Measurements from ENCODE around the gene NXPE3. TPM values are rescaled to one million over a fixed set of nuclear protein-coding genes. Genes with fewer than 3 reads are reported as not detected.
A peak's percentile ranks its signal among the peaks of the same experiment; 100 is the strongest.

The NXPE3 gene
- total and polyA plus RNA-seq, 9 donors = 8.9 to 21.9 (median 19.2) TPM

DNA sequence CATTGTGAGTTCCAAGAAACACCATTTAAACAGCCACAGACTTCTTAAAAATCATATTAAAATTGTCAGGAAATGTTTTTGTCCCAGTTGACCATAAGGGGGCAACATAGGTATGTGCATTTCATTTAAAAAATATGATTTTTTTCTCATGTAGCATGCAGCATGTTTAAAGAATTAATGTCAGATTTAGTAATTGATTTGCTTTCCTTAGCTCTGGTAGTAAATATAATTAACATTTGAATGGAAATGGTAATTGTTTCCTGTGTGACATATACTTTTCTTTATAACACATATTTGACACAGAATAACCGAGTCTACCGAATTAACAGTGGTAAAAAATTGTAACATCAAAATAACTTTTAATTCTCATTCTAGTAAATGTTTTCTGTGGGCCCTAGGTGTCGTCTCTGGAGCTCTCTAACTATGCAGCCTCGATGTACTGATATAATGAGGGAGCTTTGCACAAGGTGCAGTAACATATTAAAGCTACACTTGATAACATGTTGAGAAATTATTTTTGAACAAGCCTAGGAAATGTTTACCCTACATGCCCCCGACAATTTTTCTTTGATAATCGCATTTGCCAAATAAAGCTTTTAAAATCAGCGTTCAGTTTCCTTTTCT lies 34.9 kb downstream of the NXPE3 start:
- DNase-seq = peak; percentile 57
- H3K27ac ChIP-seq (ENCODE audit: low read length) = no peak overlapping the region
- no peaks in the 10 kb centered on the region for H3K27me3 ChIP-seq (ENCODE audit: control insufficient read depth, insufficient read depth, low read length)
- no peaks in the 10 kb centered on the region for H3K4me1 ChIP-seq (ENCODE audit: control insufficient read depth, insufficient read depth, low read length)
- no peaks in the 10 kb centered on the region for H3K9me3 ChIP-seq (replicated peaks; ENCODE audit: control insufficient read depth, low read depth, low read length)
- H3K36me3 ChIP-seq (ENCODE audit: control insufficient read depth, insufficient read depth, low read length) = peaks cover 4% of the 10 kb centered on the region
- H3K4me3 ChIP-seq (ENCODE audit: low read length) = no peak overlapping the region
- whole genome bisulfite sequencing (ENCODE audit: insufficient coverage) = no CpG with 5 or more reads among the region's 7 CpGs

DNA sequence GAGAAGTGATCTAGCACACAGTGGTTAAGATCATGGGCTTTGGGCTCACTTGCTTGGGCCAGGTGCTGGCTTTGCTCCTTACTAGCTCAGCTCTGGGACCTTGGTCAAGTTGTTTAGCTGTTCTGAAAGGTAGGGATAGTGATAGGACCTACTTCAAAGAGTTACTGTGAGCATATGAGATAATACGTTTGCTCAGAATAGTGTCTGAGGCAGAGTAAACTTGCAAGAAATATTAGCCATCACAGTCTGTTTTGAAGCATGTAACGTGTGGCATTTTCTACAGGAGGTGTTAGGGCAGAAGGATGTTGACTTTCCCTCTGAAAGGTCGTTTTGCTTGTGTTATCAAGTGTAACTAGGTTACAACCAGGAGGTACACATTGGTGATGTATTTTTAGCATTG lies 35.8 kb downstream of the NXPE3 start:
- WGBS (ENCODE audit: insufficient coverage) = 75% methylated on average over 1 of the region's 3 CpGs
- Histone ChIP-seq H3K9me3 (replicated peaks; ENCODE audit: control insufficient read depth, low read depth, low read length) (no peaks in the 10 kb centered on the region), H3K27me3 (ENCODE audit: control insufficient read depth, insufficient read depth, low read length) (no peaks in the 10 kb centered on the region), H3K4me3 (ENCODE audit: low read length) (no peak overlapping the region), H3K27ac (ENCODE audit: low read length) (no peak overlapping the region), H3K4me1 (ENCODE audit: control insufficient read depth, insufficient read depth, low read length) (no peaks in the 10 kb centered on the region), H3K36me3 (ENCODE audit: control insufficient read depth, insufficient read depth, low read length) (peaks cover 4% of the 10 kb centered on the region)
- DNase-seq = no peak

DNA sequence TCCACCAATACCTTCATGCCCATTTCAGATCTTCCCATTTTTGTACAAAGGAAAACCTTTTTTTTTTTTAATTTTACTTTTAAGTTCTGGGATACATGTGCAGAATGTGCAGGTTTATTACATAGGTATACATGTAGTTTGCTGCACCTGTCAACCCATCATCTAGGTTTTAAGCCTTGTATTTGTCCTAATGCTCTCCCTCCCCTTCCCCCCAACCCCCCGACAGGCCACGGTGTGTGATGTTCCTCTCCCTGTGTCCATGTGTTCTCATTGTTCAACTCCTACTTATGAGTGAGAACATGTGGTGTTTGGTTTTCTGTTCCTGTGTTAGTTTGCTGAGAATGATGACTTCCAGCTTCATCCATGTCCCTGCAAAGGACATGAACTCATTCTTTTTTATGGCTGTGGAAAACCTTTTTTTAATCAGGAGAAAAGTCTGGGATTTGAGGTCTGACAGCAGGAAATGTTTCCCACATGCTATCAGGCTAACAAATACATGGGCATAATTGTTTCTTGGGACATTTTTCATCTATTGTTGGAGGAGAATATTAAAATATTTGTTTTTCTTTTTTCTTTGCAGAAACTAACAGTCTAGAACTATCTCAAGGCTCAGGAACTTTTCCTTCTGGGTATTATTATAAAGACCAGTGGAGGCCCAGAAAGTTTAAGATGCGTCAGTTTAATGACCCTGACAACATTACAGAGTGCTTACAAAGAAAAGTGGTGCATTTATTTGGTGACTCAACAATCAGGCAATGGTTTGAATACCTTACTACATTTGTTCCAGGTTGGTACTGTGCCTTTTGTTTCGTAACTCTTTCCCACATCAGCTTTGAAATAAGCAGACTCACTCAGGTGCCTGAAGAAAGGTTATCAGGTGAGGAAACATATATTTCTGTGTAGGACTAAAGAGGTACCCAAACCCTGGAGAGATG lies 37.5 kb downstream of the NXPE3 start:
- H3K4me1 ChIP-seq (ENCODE audit: control insufficient read depth, insufficient read depth, low read length) = no peaks in the 10 kb centered on the region
- no peaks in the 10 kb centered on the region for H3K9me3 ChIP-seq (replicated peaks; ENCODE audit: control insufficient read depth, low read depth, low read length)
- no peak overlapping the region for H3K4me3 ChIP-seq (ENCODE audit: low read length)
- no peak overlapping the region for H3K27ac ChIP-seq (ENCODE audit: low read length)
- peaks cover 8% of the 10 kb centered on the region for H3K36me3 ChIP-seq (ENCODE audit: control insufficient read depth, insufficient read depth, low read length)
- no peaks in the 10 kb centered on the region for H3K27me3 ChIP-seq (ENCODE audit: control insufficient read depth, insufficient read depth, low read length)
- no peak for DNase-seq
- WGBS (ENCODE audit: insufficient coverage) = 80% methylated on average over 1 of the region's 4 CpGs

DNA sequence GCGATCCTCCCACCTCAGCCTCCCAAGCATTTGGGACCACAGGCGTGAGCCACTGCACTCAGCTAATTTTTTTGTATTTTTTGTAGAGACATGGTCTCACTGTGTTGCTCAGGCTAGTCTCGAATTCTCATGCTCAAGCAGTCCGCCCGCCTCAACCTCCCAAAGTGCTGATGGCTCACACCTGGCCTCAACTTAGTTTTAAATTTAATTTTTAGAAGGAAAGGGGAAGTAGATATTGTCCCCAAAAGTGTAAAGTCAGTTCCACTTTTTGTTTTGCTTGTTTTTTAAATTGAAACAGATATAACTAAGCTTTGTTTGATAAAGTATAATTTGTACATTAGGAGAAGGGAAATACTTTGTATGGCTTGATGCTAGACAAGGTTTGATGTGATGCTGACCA lies 39.0 kb downstream of the NXPE3 start:
- Histone ChIP-seq H3K9me3 (replicated peaks; ENCODE audit: control insufficient read depth, low read depth, low read length) (no peaks in the 10 kb centered on the region), H3K27me3 (ENCODE audit: control insufficient read depth, insufficient read depth, low read length) (no peaks in the 10 kb centered on the region), H3K27ac (ENCODE audit: low read length) (no peak overlapping the region), H3K36me3 (ENCODE audit: control insufficient read depth, insufficient read depth, low read length) (peaks cover 11% of the 10 kb centered on the region), H3K4me3 (ENCODE audit: low read length) (no peak overlapping the region), H3K4me1 (ENCODE audit: control insufficient read depth, insufficient read depth, low read length) (no peaks in the 10 kb centered on the region)
- no peak for DNase-seq
- WGBS (ENCODE audit: insufficient coverage) = no CpG with 5 or more reads among the region's 5 CpGs

DNA sequence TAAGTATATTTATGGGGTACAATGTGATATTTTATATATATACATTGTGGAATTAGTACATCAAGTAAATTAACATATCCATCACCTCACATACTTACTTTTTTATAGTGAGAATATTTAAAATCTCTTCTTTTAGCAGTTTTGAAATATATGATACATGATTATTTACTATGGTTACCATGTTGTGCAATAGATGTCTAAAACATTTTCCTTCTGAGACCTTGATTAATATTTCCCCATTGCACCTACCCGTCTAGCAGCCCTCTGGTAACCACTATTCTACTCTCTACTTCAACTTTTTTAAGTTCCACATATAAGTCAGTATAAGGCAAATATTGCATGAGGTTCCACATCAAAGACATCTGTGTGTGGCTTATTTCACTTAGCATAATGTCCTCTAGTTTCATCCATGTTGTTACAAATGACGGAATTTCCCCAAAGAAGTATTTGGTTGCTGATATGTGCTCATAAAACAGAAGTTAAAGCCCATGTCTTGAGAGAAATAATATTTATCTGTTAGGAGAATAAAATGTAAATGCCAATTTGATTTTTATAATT lies 40.7 kb downstream of the NXPE3 start:
- Histone ChIP-seq H3K36me3 (ENCODE audit: control insufficient read depth, insufficient read depth, low read length) (peaks cover 13% of the 10 kb centered on the region), H3K4me1 (ENCODE audit: control insufficient read depth, insufficient read depth, low read length) (no peaks in the 10 kb centered on the region), H3K27me3 (ENCODE audit: control insufficient read depth, insufficient read depth, low read length) (no peaks in the 10 kb centered on the region), H3K27ac (ENCODE audit: low read length) (no peak overlapping the region), H3K9me3 (replicated peaks; ENCODE audit: control insufficient read depth, low read depth, low read length) (no peaks in the 10 kb centered on the region), H3K4me3 (ENCODE audit: low read length) (no peak overlapping the region)
- no peak for DNase-seq
- WGBS (ENCODE audit: insufficient coverage) = no CpG with 5 or more reads among the region's 2 CpGs

DNA sequence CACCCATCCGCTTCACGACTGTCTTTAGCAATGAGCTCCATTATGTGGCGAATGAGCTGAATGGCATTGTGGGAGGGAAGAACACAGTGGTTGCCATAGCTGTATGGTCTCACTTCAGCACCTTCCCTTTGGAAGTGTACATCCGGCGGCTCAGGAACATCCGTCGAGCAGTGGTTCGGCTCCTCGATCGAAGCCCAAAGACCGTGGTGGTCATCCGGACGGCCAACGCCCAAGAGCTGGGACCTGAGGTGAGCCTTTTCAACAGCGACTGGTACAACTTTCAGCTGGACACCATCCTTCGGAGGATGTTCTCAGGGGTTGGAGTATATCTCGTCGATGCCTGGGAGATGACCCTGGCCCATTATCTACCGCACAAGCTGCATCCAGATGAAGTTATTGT lies 42.5 kb downstream of the NXPE3 start:
- H3K4me3 ChIP-seq (ENCODE audit: low read length) = no peak overlapping the region
- no peak for DNase-seq
- no peaks in the 10 kb centered on the region for H3K4me1 ChIP-seq (ENCODE audit: control insufficient read depth, insufficient read depth, low read length)
- peaks cover 13% of the 10 kb centered on the region for H3K36me3 ChIP-seq (ENCODE audit: control insufficient read depth, insufficient read depth, low read length)
- no peak overlapping the region for H3K27ac ChIP-seq (ENCODE audit: low read length)
- H3K27me3 ChIP-seq (ENCODE audit: control insufficient read depth, insufficient read depth, low read length) = no peaks in the 10 kb centered on the region
- no peaks in the 10 kb centered on the region for H3K9me3 ChIP-seq (replicated peaks; ENCODE audit: control insufficient read depth, low read depth, low read length)
- 96% methylated on average over 19 of the region's 19 CpGs for WGBS (ENCODE audit: insufficient coverage)

DNA sequence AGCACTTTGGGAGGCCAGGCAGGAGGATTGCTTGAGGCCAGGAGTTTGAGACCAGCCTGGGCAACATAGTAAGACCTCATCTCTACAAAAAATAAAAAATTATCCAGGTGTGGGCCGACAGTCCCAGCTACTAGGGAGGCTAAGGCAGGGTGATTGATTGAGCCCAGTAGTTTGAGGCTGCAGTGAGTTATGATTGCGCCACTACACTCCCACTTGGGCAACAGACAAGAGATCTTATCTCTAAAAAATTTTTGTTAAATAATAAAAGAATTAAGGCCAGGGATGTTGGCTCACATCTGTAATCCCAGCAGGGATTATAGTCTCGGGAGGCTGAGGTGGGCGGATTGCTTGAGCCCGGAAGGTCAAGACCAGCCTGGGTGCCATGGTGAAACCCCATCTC lies 44.5 kb downstream of the NXPE3 start:
- no peak for DNase-seq
- Histone ChIP-seq H3K36me3 (ENCODE audit: control insufficient read depth, insufficient read depth, low read length) (peaks cover 8% of the 10 kb centered on the region), H3K9me3 (replicated peaks; ENCODE audit: control insufficient read depth, low read depth, low read length) (no peaks in the 10 kb centered on the region), H3K27me3 (ENCODE audit: control insufficient read depth, insufficient read depth, low read length) (no peaks in the 10 kb centered on the region), H3K27ac (ENCODE audit: low read length) (no peak overlapping the region), H3K4me1 (ENCODE audit: control insufficient read depth, insufficient read depth, low read length) (no peaks in the 10 kb centered on the region), H3K4me3 (ENCODE audit: low read length) (no peak overlapping the region)
- WGBS (ENCODE audit: insufficient coverage) = no CpG with 5 or more reads among the region's 5 CpGs

DNA sequence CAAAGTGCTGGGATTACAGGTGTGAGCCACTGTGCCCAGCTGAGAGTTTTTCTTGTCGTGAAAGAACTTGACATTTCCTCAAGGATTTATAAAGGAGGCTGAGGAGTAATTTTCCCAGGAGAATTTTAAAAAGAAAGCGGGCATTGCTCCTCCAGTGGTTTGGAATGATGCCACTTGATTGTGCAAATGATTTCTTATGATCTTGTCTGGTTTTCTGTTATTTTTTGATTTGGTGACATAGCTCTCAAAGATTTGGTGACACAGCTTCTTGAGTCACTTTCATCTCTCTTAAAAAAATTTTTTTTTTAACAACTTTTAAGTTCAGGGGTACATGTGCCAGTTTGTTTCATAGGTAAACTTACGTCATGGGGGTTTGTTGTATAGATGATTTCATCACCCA lies 45.7 kb downstream of the NXPE3 start:
- WGBS (ENCODE audit: insufficient coverage) = no CpG with 5 or more reads among the region's 3 CpGs
- Histone ChIP-seq H3K4me1 (ENCODE audit: control insufficient read depth, insufficient read depth, low read length) (peaks cover 10% of the 10 kb centered on the region), H3K27ac (ENCODE audit: low read length) (no peak overlapping the region), H3K36me3 (ENCODE audit: control insufficient read depth, insufficient read depth, low read length) (peaks cover 8% of the 10 kb centered on the region), H3K9me3 (replicated peaks; ENCODE audit: control insufficient read depth, low read depth, low read length) (no peaks in the 10 kb centered on the region), H3K4me3 (ENCODE audit: low read length) (no peak overlapping the region), H3K27me3 (ENCODE audit: control insufficient read depth, insufficient read depth, low read length) (no peaks in the 10 kb centered on the region)
- DNase-seq = no peak

DNA sequence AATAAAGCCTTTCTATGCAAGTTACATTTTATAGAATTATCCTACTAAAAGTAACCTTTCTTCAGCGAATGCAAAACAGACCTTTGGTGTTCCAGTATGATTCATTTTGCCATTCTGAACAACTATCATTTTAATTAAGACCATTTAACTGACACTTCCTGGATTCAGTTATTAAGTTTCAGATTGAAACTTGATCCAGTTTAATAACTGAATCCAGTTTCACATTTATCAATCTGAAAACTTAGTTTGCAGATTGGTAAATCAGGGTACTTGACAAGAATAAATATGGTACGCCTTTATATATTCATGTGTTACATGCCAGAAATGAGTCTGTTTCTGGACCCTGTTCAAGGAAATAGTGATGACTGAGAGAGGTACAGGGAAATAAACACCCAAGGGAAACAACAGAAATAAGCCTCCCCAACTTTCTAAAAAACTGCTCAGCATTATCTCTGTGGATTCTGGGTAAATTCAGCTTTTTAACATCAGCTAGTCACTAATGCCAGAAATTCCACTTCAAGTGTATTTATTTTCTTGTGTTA lies 47.0 kb downstream of the NXPE3 start:
- no CpG with 5 or more reads among the region's 2 CpGs for WGBS (ENCODE audit: insufficient coverage)
- Histone ChIP-seq H3K36me3 (ENCODE audit: control insufficient read depth, insufficient read depth, low read length) (peaks cover 8% of the 10 kb centered on the region), H3K27me3 (ENCODE audit: control insufficient read depth, insufficient read depth, low read length) (no peaks in the 10 kb centered on the region), H3K4me1 (ENCODE audit: control insufficient read depth, insufficient read depth, low read length) (peaks cover 10% of the 10 kb centered on the region), H3K4me3 (ENCODE audit: low read length) (no peak overlapping the region), H3K9me3 (replicated peaks; ENCODE audit: control insufficient read depth, low read depth, low read length) (no peaks in the 10 kb centered on the region), H3K27ac (ENCODE audit: low read length) (no peak overlapping the region)
- DNase-seq = peak; percentile 36
